GM23338 (cell line): ENCODE measurements around the gene PLPP4. TPM values are rescaled to one million over a fixed set of nuclear protein-coding genes. Genes with fewer than 3 reads are reported as not detected.

Experiments
- ATAC-seq: fragments of 200-7000 bp; cut with Tn5 transposase; 3 replicates; pipeline ENCODE4 v1.9.1; 2020
- DNase-seq: peaks from one replicate; pipeline ENCODE4 v3.0.0-alpha.2; 2015; ENCODE audit warnings: low spot score
- H2AFZ ChIP-seq: fragments of 200-600 bp; sonication (generic); 2 replicates; pipeline ENCODE4 v1.8.0; 2016; ENCODE audit warnings: antibody characterized with exemption, mild to moderate bottlenecking, moderate library complexity
- H3F3A ChIP-seq: fragments of 200-600 bp; sonication (generic); replicated peaks from 2 replicates; pipeline ENCODE4 v1.8.0; 2017; ENCODE audit warnings: antibody characterized with exemption, mixed run types, low read depth
- H3K27ac ChIP-seq: fragments of 200-600 bp; sonication (generic); 2 replicates; pipeline ENCODE4 v1.6.1; 2016; ENCODE audit warnings: low read depth
- H3K27me3 ChIP-seq: fragments of 200-600 bp; sonication (generic); 2 replicates; pipeline ENCODE4 v1.8.0; 2016; ENCODE audit warnings: mild to moderate bottlenecking, mixed run types, moderate library complexity; ENCODE audit not compliant: insufficient read depth
- H3K36me3 ChIP-seq: fragments of 200-600 bp; sonication (generic); 2 replicates; pipeline ENCODE4 v1.8.0; 2016; ENCODE audit warnings: mild to moderate bottlenecking; ENCODE audit not compliant: insufficient read depth
- H3K4me1 ChIP-seq: fragments of 200-600 bp; sonication (generic); 2 replicates; pipeline ENCODE4 v1.8.0; 2016; ENCODE audit warnings: mild to moderate bottlenecking, moderate library complexity; ENCODE audit not compliant: insufficient read depth
- H3K4me2 ChIP-seq: fragments of 200-600 bp; sonication (generic); 2 replicates; pipeline ENCODE4 v1.7.1; 2017; ENCODE audit warnings: mixed run types
- H3K4me3 ChIP-seq: fragments of 200-600 bp; sonication (generic); 2 replicates; pipeline ENCODE4 v1.6.1; 2016; ENCODE audit warnings: mixed run types
- H3K79me2 ChIP-seq: fragments of 200-600 bp; sonication (generic); replicated peaks from 2 replicates; pipeline ENCODE4 v1.8.0; 2017; ENCODE audit warnings: mild to moderate bottlenecking; ENCODE audit not compliant: insufficient read depth
- H3K9me2 ChIP-seq: fragments of 200-600 bp; sonication (generic); 2 replicates; pipeline ENCODE4 v1.8.0; 2017; ENCODE audit not compliant: insufficient read depth
- H4K20me1 ChIP-seq: fragments of 200-600 bp; sonication (generic); replicated peaks from 2 replicates; pipeline ENCODE4 v1.8.0; 2017; ENCODE audit warnings: mild to moderate bottlenecking; ENCODE audit not compliant: insufficient read depth
- H3K27ac Mint-ChIP-seq: 2 replicates; pipeline ENCODE4 v1.8.0; 2020; ENCODE audit warnings: inconsistent platforms, mild to moderate bottlenecking, moderate library complexity, mixed read lengths
- H3K27me3 Mint-ChIP-seq: 3 replicates; pipeline ENCODE4 v1.8.0; 2022; ENCODE audit warnings: low read depth, mild to moderate bottlenecking, moderate library complexity, mixed read lengths, inconsistent platforms; ENCODE audit not compliant: insufficient read depth, poor library complexity
- H3K36me3 Mint-ChIP-seq: 3 replicates; pipeline ENCODE4 v1.8.0; 2021; ENCODE audit warnings: low read depth, mild to moderate bottlenecking, inconsistent platforms, moderate library complexity, mixed read lengths
- H3K4me1 Mint-ChIP-seq: 3 replicates; pipeline ENCODE4 v1.8.0; 2020; ENCODE audit warnings: mild to moderate bottlenecking, inconsistent platforms, mixed read lengths
- H3K4me3 Mint-ChIP-seq: 3 replicates; pipeline ENCODE4 v1.8.0; 2021; ENCODE audit warnings: moderate library complexity, mild to moderate bottlenecking, inconsistent platforms, mixed read lengths
- H3K9me3 Mint-ChIP-seq: 3 replicates; pipeline ENCODE4 v1.8.0; 2020; ENCODE audit warnings: moderate library complexity, mild to moderate bottlenecking, inconsistent platforms, mixed read lengths
- CREB1 ChIP-seq: fragments of 250-450 bp; sonication (Bioruptor Pico); IDR thresholded peaks from 2 replicates; pipeline ENCODE4 v1.5.0; 2020; ENCODE audit warnings: low read depth, mild to moderate bottlenecking, moderate library complexity
- EZH2 ChIP-seq: fragments of 200-600 bp; sonication (generic); IDR thresholded peaks from one replicate; pipeline ENCODE4 v1.8.0; 2017; ENCODE audit warnings: antibody characterized with exemption, mild to moderate bottlenecking, low read depth; ENCODE audit not compliant: unreplicated experiment
- EZH2phosphoT487 ChIP-seq: fragments of 200-600 bp; sonication (generic); IDR thresholded peaks from one replicate; pipeline ENCODE4 v1.8.1; 2018; ENCODE audit warnings: antibody characterized with exemption; ENCODE audit not compliant: unreplicated experiment
- NANOG ChIP-seq: IDR thresholded peaks from 2 replicates; pipeline ENCODE4 v1.6.1; 2016; ENCODE audit warnings: antibody characterized with exemption, borderline replicate concordance
- STAT1 ChIP-seq: IDR thresholded peaks from one replicate; pipeline ENCODE4 v1.6.1; 2016; ENCODE audit warnings: antibody characterized with exemption; ENCODE audit not compliant: unreplicated experiment
- ZNF114 ChIP-seq: fragments of 250-450 bp; sonication (Bioruptor Pico); IDR thresholded peaks from 2 replicates; pipeline ENCODE4 v1.5.0; 2020; ENCODE audit warnings: mild to moderate bottlenecking, moderate library complexity
- ZNF331 ChIP-seq: fragments of 250-450 bp; sonication (Bioruptor Pico); IDR thresholded peaks from 2 replicates; pipeline ENCODE4 v1.5.0; 2020; ENCODE audit warnings: low read depth, mild to moderate bottlenecking, moderate library complexity
- ZNF462 ChIP-seq: fragments of 250-450 bp; sonication (Bioruptor Pico); IDR thresholded peaks from 2 replicates; pipeline ENCODE4 v1.5.0; 2020; ENCODE audit warnings: mild to moderate bottlenecking, moderate library complexity
- polyA plus RNA-seq: library from polyadenylated mRNA; unstranded; fragments of >200 nt; fragmentation: Nextera tagmentation; extraction: Ambion mirVana; gene quantifications from 2 replicates; pipeline ENCODE4 v1.2.1, GENCODE V29; 2016
- total RNA-seq: library from RNA; depleted of rRNA; stranded (reverse); fragments of >200 nt; shearing (Covaris generic); gene quantifications from 2 replicates; pipeline ENCODE4 v1.2.3, GENCODE V29; 2014
- TF ChIP-seq, protein P1 (sequence below), 2 experiments: fragments of 200-600 bp in 1 of 2; sonication (generic) in 1 of 2; conservative IDR thresholded peaks; 2 replicates each; pipeline versions ENCODE4 v1.5.1 to v1.6.1; 2016 to 2017; ENCODE audit warnings: antibody characterized with exemption in 2 of 2, low read depth in 2 of 2, mild to moderate bottlenecking in 2 of 2, moderate library complexity in 1 of 2

The PLPP4 gene
- total and polyA plus RNA-seq, 2 experiments from 2014 or later, result 0.24 to 0.31 TPM

DNA sequence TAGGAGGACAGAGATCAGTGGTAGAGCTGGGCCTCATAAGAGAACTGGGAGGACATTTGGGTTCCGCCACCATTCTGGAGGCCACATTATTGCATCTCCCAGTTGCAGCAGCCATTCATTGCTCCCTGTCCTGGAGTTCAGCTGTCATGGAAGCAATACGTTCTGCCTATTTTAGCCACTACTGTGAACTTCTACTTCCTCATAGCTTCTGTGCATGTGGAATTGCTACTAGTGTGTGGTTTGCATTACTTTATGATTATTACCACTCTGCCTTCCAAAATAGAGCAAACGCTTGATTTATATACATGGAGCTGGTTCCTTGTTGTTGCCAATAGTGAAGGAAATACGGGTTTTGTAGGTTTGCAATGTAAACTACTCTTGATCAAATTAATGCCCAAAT lies 47.2 kb upstream of the PLPP4 start (continued):
- no peak for TF ChIP-seq ZNF462

DNA sequence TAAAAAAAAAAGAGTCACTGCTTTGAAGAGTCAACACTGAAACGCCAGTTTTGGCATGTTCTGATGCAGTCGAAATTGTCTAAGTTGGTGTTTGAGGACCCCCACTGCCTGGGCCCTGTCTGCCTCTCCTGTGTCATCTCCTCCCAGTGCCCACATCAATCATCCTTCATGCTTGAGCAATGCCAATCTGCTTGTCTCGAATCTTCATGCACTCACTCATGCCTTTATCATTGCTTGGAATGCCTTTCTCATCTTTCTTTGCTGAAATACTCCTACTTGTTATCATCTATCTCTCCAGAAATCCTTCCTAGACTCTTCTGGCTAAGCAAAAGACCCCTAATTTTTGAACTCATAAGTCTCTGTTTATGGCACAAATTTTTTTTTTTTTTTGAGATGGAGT lies 42.1 kb upstream of the PLPP4 start:
- Histone ChIP-seq H2AFZ (no peak overlapping the region), H3K36me3 (no peaks in the 10 kb centered on the region), H3K4me1 (no peaks in the 10 kb centered on the region), H4K20me1 (no peaks in the 10 kb centered on the region), H3F3A (no peaks in the 10 kb centered on the region), H3K4me3 (no peak overlapping the region), H3K4me2 (no peak overlapping the region), H3K27ac (no peak overlapping the region), H3K27me3 (no peaks in the 10 kb centered on the region), H3K9me2 (no peaks in the 10 kb centered on the region), H3K79me2 (no peaks in the 10 kb centered on the region)
- Mint-ChIP-seq H3K9me3 (peaks cover 3% of the 10 kb centered on the region; the same call in 2 of the 3 replicates), H3K4me3 (no peak overlapping the region), H3K36me3 (no peaks in the 10 kb centered on the region), H3K4me1 (no peaks in the 10 kb centered on the region), H3K27ac (no peak overlapping the region), H3K27me3 (peaks cover 1% of the 10 kb centered on the region)
- DNase-seq (no peak), ATAC-seq (no peak)
- TF ChIP-seq ZNF331 (CRISPR knock-in tag) (no peak), ZNF114 (CRISPR knock-in tag) (no peak), NANOG (no peak), STAT1 (no peak), EZH2 (no peak), EZH2phosphoT487 (no peak), CREB1 (no peak), ZNF462 (no peak)
- TF ChIP-seq, protein P1, sequence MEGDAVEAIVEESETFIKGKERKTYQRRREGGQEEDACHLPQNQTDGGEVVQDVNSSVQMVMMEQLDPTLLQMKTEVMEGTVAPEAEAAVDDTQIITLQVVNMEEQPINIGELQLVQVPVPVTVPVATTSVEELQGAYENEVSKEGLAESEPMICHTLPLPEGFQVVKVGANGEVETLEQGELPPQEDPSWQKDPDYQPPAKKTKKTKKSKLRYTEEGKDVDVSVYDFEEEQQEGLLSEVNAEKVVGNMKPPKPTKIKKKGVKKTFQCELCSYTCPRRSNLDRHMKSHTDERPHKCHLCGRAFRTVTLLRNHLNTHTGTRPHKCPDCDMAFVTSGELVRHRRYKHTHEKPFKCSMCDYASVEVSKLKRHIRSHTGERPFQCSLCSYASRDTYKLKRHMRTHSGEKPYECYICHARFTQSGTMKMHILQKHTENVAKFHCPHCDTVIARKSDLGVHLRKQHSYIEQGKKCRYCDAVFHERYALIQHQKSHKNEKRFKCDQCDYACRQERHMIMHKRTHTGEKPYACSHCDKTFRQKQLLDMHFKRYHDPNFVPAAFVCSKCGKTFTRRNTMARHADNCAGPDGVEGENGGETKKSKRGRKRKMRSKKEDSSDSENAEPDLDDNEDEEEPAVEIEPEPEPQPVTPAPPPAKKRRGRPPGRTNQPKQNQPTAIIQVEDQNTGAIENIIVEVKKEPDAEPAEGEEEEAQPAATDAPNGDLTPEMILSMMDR (conservative IDR thresholded peaks at IDR 0.05; ENCODE audit: low read depth in 2 of 2), result no peak
